SW480 (cell line): ENCODE data around the gene GMPR2.
A peak's percentile ranks its signal among the peaks of the same experiment; 100 is the strongest.
"Not testable (repeated sequence)": the region's sequence is repeated elsewhere in the genome, so short reads cannot be mapped to it uniquely, and the experiment has no call there.

Experiments
- DNase-seq: peaks from one replicate; pipeline ENCODE4 v3.0.0-alpha.2; 2016; ENCODE audit warnings: low spot score

GMPR2 gene

GRCh38 chr14:24231263-24232120 is 1.2 kb upstream of the GMPR2 start:
- DNase-seq, result no peak

DNA sequence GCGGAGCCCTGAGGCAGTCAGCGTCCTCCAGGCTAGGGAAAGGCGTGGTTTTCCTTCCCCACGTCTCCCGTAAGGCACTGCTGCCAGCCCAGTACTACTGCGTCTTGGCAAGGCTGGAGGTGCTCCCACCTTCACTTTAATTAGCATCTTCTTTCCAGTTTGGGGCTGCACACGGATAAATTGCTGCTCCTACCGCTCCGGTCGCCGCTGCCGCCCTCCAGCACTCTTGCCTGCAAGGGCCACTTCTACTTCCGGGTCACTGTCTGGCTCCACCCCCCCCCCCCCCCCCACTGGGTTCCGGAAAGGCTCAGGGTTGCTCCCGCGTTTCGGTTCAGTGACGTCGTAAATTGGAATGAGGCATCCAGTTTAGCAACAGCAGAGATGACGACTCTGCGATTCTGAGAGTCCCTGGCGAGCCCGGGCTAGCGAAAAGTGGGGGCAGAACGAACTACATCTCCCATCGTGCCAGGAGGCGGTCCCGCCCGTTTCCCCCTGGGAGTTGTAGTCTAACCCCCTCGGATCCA is 546 bp upstream of the GMPR2 start, which contains the start of gene NEDD8:
TSS of gene NEDD8 (minus strand) at position 247 of the 524 bp plus-strand sequence. CDS start at position 147, 100 bp downstream.
- peak; percentile 87 for DNase-seq

GRCh38 chr14:24233538-24233866 is 773 bp downstream of the GMPR2 start:
- no peak for DNase-seq

DNA sequence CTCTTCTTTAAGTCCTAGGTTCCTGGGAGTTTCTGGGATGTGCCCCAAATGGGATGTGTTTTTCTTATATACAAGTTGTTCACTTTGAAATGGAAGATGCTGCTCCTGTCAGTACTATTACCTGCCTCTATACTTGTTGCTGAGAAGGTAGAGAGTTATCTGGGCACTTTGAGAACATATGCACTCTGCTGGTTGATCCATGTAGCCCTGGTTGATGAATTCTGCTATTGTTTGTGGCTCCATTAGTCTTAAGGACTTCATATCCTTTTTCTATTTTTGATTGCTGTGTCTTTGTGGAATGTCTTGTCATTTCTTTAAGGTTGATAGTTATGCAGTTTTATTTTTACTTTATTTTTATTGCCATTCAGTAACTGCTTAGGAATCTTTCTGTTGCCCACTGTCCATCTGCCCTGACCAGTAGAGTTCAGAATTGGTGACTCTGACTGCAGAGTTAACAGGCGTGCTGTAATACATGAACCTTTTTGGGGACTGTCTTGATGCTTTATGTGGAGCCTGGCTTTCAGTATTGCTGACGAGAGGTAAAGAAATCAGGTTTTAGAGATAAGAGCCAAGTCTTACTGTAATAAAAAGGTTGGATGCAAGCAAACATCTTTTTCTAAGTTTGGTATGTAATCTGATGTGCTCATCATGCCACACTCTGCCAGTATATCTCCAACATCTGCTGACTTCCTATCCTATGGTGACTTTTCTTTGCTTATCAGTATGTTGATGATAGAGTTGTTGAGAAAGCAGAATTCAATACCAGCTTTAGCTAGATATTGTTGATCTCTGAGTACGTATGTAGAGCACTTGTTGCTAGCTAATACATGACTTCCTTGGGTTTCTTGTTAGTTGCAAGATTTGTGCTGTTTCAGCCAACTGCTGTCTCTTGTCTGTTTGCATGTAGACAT is 1.6 kb downstream of the GMPR2 start:
- DNase-seq, result no peak

DNA sequence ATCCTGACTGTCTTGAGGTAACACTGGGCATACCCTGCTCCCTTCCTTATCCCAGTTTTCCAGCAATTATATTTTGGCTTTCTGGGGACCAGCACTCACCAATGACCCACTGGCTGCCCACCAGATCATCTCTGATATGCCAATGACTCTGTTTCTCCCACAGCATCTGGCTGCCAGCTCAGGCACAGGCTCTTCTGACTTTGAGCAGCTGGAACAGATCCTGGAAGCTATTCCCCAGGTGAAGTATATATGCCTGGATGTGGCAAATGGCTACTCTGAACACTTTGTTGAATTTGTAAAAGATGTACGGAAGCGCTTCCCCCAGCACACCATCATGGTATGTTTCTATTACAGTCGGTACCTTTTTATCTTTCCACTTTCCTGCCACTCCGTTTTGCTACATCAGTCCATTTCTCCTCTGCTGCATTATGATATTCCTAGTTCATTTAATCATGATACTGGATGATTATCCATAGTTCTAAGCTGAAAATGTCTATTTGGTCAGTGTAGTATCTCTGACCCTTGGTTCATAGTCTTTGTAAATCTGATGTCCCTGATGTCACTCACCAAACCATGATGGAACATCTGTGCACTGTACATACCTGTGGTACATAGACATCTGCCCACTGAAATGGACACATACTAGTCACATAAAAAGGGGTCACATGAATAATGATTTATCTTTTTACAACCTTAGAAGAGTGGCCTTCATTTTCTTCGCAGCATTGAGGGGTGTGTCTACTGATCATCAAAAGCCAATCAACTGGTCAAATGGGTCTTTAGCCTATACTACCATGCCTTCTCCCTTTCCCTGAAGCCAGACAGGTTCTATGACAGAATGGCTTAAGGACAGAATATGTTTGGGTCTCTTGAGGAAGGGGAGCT is 3.3 kb downstream of the GMPR2 start:
- DNase-seq, result no peak

- DNase-seq, result no peak
Observed at GRCh38 chr14:24236689-24237462, 4.1 kb downstream of the GMPR2 start.

GRCh38 chr14:24237463-24237955 is 4.8 kb downstream of the GMPR2 start:
- DNase-seq, result no peak

DNA sequence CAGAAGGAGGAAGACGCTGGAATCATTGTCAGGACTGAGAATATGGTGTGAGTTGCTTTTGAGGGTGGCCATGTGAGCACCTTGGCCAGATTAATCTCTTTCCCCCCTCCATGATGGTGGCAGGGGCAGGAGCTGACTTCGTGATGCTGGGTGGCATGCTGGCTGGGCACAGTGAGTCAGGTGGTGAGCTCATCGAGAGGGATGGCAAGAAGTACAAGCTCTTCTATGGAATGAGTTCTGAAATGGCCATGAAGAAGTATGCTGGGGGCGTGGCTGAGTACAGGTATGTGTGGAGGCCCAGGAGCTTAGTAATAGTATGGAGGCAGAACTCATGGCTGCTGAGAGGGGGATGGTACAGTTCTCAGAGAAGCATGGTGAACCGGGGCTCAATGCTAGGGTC is 5.4 kb downstream of the GMPR2 start:
- DNase-seq, result peak; percentile 26

DNA sequence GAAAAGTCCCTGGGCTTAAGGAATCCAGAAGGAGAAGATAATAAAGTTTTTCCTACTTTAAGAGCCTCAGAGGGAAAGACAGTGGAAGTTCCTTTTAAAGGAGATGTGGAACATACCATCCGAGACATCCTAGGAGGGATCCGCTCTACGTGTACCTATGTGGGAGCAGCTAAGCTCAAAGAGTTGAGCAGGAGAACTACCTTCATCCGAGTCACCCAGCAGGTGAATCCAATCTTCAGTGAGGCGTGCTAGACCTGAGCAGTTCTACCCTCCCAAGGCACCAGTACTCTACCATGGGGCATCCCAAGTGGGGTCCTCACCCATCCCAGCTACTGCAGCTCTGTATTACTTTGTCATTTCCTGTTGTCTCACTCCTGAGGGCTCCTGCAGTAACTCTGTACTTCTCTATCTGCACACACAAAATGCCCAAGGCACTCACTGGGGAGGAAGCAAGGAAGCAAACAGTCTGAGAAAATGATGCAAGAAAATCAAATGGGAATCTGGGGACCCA is 5.9 kb downstream of the GMPR2 start:
- no peak for DNase-seq

DNA sequence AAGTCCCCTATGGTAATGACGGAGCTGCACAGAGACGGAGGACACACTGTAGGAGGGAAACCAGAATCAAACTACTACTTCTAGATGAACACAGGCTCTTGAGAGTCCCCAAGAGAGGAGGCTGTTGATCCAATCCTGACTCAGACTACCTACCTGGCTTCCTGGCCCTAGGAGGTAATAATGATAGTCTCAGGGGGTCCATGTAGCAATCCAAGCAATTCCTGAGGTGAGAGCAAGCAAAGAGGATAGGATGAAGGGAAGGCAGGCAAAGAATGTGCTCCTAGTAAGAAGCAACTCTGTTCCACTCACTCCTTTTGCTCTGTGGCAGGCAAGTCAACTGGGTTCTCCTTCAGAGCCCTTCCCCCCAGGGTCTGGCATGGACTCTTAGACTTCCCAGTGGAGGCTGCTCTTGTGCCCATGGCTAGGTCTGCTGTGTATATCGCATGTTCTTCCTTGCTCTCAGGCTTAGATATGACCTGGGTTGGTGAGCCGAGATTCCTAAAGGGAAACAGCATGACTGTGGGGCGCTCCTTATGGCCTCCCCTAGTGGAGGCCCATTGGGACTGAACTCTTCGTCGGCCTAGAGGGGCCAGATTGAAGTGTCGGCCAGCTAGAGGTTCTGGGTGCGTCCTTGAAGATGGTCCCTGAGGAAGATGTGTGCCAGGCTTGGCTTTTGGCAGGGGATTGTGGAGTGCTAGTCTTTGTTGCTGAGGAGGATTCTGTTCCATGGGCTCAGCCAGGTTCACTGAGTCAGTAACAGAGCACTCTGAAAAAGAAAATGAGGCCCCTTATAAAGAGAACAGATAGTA is 7.6 kb downstream of the GMPR2 start:
- DNase-seq, result no peak

- DNase-seq, result peak; percentile 93
Observed at GRCh38 chr14:24241829-24242443, 9.2 kb downstream of the GMPR2 start.

DNA sequence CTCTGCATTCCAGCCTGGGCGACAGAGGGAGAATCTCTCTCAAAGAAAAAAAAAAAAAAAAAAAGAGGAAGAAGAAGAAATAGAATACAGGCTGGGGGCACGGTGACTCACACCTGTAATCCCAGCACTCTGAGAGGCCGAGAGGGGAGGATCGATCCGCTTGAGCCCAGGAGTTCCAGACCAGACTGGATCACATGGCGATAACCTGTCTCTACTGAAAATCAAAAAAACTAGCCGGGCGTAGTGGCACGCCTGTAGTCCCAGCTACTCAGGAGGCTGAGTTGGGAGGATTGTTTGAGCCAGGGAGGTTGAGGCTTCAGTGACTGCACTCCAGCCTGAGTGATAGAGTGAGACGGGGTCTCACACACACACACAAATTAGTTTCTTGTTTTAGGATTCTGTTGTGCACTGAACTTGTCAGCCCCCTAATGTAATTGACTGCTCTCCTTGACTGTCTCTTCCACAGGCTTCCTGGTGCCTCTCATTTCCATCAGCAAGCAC is 10.7 kb downstream of the GMPR2 start:
- DNase-seq, result peak; percentile 17

- DNase-seq, result not testable (repeated sequence)
Observed at GRCh38 chr14:24245350-24245749, 12.6 kb downstream of the GMPR2 start.

DNA sequence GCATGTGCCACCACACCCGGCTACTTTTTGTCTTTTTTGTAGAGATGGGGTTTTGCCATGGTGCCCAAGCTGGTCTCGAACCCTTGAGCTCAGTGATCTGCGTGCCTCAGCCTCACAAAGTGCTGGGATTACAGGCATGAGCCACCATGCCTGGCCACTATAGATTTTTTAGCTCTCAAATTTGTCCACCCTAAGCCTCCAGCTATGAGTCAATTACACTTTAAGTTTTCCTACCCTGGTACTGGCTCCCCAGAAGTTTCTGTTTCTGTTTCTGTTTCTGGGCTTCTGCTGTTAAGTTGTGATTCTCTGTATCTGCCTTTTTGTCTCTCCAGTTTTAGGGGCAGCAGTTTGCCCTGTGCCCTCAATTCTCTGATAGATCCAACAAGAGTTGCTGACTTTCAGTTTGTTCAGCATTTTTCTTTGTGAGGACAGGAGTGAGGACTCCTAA is 14.1 kb downstream of the GMPR2 start:
- DNase-seq, result no peak

DNA sequence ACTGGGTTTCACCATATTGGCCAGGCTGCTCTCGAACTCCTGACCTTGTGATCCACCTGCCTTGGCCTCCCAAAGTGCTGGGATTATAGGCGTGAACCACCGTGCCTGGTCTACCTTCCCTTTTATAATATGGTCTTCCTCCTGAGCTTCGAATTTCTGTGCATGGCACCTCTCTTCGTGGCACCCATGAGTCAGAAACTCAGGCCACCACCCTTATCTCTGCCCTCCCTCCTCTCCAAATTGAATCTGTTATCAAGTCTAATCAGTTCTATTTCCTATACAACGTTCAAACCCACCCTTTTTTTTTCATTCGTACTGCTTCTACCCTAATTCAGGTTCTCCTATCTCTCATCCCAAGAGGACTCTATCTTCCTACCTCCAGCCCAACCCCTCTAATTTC is 14.7 kb downstream of the GMPR2 start:
- no peak for DNase-seq

DNA sequence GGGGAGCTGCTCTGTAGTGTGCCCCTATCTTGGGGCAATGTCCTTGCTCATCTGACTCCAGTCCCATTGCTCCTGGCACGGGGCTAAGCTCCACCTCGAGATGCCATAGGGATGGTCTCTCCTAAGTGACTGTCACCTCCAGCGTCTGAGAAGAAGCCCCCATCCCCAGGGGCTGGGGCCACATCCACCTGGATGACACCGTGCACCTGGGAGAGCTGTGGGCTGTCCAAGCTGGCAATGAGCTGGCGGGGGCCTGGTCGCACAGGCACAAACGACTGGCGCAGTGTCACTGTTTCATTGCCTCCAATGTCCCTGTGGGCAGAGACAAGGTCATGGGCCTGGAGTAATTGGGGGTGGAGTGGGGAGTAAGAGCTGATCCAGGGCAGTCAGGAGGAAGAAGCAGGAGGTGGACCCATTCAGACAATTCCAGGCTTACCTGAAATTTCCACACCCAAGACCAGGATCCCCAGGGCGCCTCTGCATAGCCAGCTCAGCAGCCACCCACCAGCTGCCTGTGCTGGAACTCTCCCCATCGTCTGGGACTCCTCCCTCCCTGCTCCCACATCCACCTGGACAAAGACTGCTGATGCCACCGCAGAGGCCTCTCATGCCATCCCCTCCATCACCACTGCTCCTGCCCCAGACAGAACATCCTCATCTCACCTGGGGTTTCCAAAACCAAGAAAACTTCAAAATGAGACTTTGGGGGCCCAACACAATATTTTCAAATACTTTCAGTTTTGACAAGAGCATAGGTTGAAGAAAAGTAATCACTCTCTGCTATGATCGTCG is 16.7 kb downstream of the GMPR2 start:
- no peak for DNase-seq

DNA sequence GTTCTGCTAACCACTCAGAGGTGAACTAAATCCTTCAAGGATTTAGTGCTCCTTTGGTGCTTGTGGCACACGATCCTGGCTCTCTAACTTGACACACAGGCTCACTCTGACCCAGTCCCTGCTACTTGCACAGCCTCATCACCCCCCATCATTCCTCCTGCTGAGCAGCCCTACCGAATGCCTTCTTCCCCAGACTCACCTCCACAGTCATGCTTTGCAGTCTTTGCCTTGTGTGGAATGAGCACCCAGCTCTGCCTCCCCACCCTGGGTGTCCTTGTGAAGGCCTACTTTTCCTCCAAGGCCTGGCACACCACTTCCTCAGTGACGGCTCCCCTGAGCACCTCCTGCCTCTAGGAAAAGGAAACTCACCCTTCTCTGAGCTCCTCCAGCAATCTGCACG is 17.6 kb downstream of the GMPR2 start:
- DNase-seq, result no peak

GRCh38 chr14:24251880-24252288 is 19.2 kb downstream of the GMPR2 start:
- no peak for DNase-seq
